Measurements from ENCODE around the gene LCN6. TPM values are rescaled to one million over a fixed set of nuclear protein-coding genes. Genes with fewer than 3 reads are reported as not detected.

The LCN6 gene
- total and polyA plus RNA-seq, 2 of the 13 experiments (the other 11 are each of a cell fraction or from before 2014, with no cell fraction given), result not detected

- TF ChIP-seq PAWR (CRISPR knock-in tag; IDR thresholded peaks at IDR 0.05; ENCODE audit: borderline replicate concordance), result no peak
- peak; percentile 66 for TF ChIP-seq ELF3 (CRISPR knock-in tag; IDR thresholded peaks at IDR 0.05)
- 0 out of 2 replicates have a peak, but pooled peaks have one; percentile 45 for TF ChIP-seq ZNF530 (CRISPR knock-in tag; IDR thresholded peaks at IDR 0.05; ENCODE audit: low read depth)
- no peak for TF ChIP-seq ZSCAN22 (CRISPR knock-in tag; IDR thresholded peaks at IDR 0.05)
- TF ChIP-seq NONO (IDR thresholded peaks at IDR 0.05), result no peak
- peak; percentile 95; the same call in 1 of the 2 replicates for TF ChIP-seq NONO (CRISPR knock-in tag; conservative IDR thresholded peaks at IDR 0.05)
- no peak for TF ChIP-seq ZNF484 (CRISPR knock-in tag; IDR thresholded peaks at IDR 0.05; ENCODE audit: borderline replicate concordance, low read depth)
- TF ChIP-seq ZFP36L1 (CRISPR knock-in tag; IDR thresholded peaks at IDR 0.05), result no peak; the same call in 1 of the 2 replicates
- TF ChIP-seq NR2F2 (IDR thresholded peaks at IDR 0.05; ENCODE audit: borderline replicate concordance, low read depth), result no peak; the same call in 1 of the 2 replicates
- peak; percentile 66; the same call in 1 of the 2 replicates for TF ChIP-seq ZNF12 (CRISPR knock-in tag; IDR thresholded peaks at IDR 0.05)
- peak; percentile 98 for TF ChIP-seq ZNF784 (CRISPR knock-in tag; IDR thresholded peaks at IDR 0.05; ENCODE audit: borderline replicate concordance)
- TF ChIP-seq NFYB (CRISPR knock-in tag; IDR thresholded peaks at IDR 0.05), result peak; percentile 20; the same call in 1 of the 2 replicates
- no peak for TF ChIP-seq ZBTB4 (CRISPR knock-in tag; IDR thresholded peaks at IDR 0.05; ENCODE audit: borderline replicate concordance)
- peak; percentile 85 for TF ChIP-seq KMT2A (CRISPR knock-in tag; IDR thresholded peaks at IDR 0.05)
- TF ChIP-seq ZBTB42 (CRISPR knock-in tag; IDR thresholded peaks at IDR 0.05), result no peak
- no peak; the same call in 1 of the 2 replicates for TF ChIP-seq ZNF570 (CRISPR knock-in tag; IDR thresholded peaks at IDR 0.05; ENCODE audit: borderline replicate concordance)
- TF ChIP-seq ZNF142 (CRISPR knock-in tag; IDR thresholded peaks at IDR 0.05), result peak; percentile 85
- TF ChIP-seq CHD4 (IDR thresholded peaks at IDR 0.05; ENCODE audit: borderline replicate concordance, low read length), result no peak
- peak; percentile 74; the same call in 1 of the 2 replicates for TF ChIP-seq NKX3-1 (CRISPR knock-in tag; IDR thresholded peaks at IDR 0.05)
- TF ChIP-seq ZNF737 (CRISPR knock-in tag; IDR thresholded peaks at IDR 0.05; ENCODE audit: borderline replicate concordance), result no peak
- peak; percentile 75; the same call in 1 of the 2 replicates for TF ChIP-seq ZFP37 (CRISPR knock-in tag; IDR thresholded peaks at IDR 0.05; ENCODE audit: borderline replicate concordance)
- 0 out of 2 replicates have a peak, but pooled peaks have one; percentile 19 for TF ChIP-seq PPARG (CRISPR knock-in tag; conservative IDR thresholded peaks at IDR 0.05)
Observed at GRCh38 chr9:136728080-136728547, 20.2 kb downstream of the LCN6 start (continued).
